Mammary epithelial cell (primary cell): ENCODE measurements around the gene CD47.

Experiments
- EZH2 ChIP-seq: IDR thresholded peaks from 2 replicates; pipeline ENCODE4 v1.6.1; 2012; ENCODE audit warnings: low read length, inconsistent platforms, borderline replicate concordance
- TF ChIP-seq, protein P1 (sequence below), 2 donors: IDR thresholded peaks in 1 of 2; conservative IDR thresholded peaks in 1 of 2; 2 replicates each; pipeline ENCODE4 v1.5.1; 2011 to 2012; ENCODE audit warnings: inconsistent platforms in 2 of 2, low read length in 2 of 2, mild to moderate bottlenecking in 2 of 2, control low read depth in 1 of 2, low read depth in 1 of 2; ENCODE audit not compliant: insufficient read depth in 1 of 2; ENCODE audit errors: extremely low read depth in 1 of 2

DNA sequence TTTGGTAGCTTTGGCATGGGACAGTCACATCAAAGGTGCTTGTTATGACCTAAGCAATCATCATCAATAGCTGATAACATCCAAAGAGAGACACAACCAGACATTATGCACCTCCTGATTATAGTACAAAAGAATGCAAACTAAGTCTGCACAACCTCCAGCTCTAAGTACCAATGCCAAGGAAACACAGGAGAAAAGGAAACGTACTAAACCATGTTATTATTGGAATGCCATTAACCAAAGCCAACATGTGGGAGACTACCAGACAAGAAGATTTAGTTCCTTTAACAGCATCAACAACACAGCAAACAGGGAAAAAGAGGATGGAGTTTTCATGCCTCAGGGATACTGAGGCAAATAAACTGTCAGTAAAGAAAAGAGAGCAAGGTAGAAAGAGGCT, 61.4 kb downstream of the CD47 start:
- TF ChIP-seq, protein P1, sequence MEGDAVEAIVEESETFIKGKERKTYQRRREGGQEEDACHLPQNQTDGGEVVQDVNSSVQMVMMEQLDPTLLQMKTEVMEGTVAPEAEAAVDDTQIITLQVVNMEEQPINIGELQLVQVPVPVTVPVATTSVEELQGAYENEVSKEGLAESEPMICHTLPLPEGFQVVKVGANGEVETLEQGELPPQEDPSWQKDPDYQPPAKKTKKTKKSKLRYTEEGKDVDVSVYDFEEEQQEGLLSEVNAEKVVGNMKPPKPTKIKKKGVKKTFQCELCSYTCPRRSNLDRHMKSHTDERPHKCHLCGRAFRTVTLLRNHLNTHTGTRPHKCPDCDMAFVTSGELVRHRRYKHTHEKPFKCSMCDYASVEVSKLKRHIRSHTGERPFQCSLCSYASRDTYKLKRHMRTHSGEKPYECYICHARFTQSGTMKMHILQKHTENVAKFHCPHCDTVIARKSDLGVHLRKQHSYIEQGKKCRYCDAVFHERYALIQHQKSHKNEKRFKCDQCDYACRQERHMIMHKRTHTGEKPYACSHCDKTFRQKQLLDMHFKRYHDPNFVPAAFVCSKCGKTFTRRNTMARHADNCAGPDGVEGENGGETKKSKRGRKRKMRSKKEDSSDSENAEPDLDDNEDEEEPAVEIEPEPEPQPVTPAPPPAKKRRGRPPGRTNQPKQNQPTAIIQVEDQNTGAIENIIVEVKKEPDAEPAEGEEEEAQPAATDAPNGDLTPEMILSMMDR (conservative IDR thresholded peaks at IDR 0.05 in 1 of 2, IDR thresholded peaks at IDR 0.05 in 1 of 2; ENCODE audit: extremely low read depth in 1 of 2, insufficient read depth in 1 of 2, low read depth in 1 of 2, low read length in 2 of 2): no peak
- TF ChIP-seq EZH2: no peak
